MM.1S (cell line): ENCODE data around the gene UGT1A4.

Source experiments
- CTCF ChIP-seq: fragments of 300-600 bp; sonication (generic); IDR thresholded peaks from 2 replicates; pipeline ENCODE4 v1.5.1; 2016; ENCODE audit warnings: antibody characterized with exemption, low read length, mixed read lengths
- EZH2 ChIP-seq: fragments of 300-600 bp; sonication (generic); optimal IDR thresholded peaks from 2 replicates; pipeline ENCODE3; 2017; ENCODE audit warnings: low read depth, mild to moderate bottlenecking, antibody characterized with exemption, low read length, mixed read lengths
- EZH2phosphoT487 ChIP-seq: fragments of 300-600 bp; sonication (generic); IDR thresholded peaks from 2 replicates; pipeline ENCODE4 v1.6.1; 2018; ENCODE audit warnings: antibody characterized with exemption, low read length

DNA sequence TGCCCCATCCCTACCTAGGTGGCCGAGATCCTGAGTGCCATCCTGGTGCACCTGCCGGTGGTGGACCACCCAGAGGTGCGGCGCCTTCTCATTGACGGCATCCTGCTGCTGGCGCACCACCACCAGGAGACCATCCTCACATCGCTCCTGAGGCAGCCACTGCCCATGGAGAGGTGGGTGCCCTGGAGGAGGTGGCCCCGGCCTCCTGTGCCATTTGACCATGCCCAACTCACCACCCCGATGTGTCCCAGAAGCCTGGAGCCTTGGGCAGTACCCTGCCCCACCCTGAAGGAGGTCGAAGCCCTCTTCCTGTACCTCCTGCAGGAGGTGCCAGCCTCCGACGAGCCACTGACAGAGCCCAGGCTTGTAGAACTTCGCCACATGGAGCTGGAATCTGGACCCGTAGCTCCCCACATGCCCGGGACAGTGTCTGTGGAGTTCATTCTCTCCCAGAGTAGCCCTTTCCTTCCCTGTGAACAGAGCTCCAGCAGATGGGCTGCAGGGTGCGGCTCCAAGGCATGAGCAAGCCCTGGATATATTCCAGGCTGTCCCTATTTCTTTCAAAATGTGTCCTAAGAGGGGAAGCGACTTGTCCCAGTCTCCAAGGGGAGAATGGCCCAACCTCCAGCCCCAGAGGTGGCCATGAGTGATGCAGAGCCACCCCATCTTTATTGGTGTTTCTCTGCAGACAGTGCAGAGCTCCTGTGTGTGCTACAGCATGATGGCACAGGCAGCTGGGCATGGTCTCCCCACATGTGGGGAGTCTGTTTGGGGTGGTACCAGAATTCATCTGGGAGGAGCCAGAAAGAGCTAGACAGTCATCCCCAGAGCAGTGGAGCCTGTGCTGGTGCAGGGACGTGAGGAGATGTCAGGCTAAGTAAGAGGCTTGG, 101.6 kb downstream of the UGT1A4 start:
- no peak for TF ChIP-seq CTCF
- no peak for TF ChIP-seq EZH2
- no peak for TF ChIP-seq EZH2phosphoT487
